Measurements from ENCODE around the gene GRB10.

DNA sequence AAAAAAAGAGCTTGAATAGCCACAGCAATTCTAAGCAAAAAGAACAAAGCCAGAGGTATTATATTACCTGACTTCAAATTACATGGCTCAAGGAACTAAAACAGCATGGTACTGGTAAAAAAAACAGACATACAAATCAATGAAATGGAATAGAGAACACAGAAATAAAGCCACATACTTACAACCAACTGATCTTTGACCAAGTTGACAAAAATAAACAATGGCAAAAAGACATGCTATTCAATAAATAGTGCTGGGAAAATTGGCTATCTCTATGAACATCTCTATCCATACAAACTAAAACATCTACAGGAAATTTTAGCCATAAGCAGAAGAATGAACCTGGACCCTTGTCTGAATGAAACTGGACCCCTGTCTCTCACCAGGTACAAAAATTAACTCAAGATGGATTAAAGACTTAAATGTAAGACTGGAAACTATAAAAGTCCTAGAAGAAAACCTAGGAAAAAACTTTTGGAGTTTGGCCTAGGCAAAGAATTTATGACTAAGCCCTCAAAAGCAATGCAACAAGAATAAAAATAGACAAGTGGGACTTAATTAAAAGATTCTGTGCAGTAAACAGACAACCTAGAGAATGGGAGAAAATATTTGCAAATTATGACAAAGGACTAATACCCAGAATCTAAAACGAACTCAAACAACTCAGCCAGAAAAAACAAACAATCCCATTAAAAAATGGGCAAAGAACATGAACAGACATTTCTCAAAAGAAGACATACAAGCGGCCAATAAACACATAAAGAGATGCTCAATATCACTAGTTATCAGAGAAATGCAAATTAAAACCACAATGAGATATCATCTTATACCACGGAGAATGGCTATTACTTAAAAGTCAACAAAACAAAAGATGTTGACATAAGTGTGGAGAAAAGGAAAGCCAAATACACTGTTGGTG is 144.7 kb downstream of the GRB10 start:
- TF ChIP-seq, protein P1, sequence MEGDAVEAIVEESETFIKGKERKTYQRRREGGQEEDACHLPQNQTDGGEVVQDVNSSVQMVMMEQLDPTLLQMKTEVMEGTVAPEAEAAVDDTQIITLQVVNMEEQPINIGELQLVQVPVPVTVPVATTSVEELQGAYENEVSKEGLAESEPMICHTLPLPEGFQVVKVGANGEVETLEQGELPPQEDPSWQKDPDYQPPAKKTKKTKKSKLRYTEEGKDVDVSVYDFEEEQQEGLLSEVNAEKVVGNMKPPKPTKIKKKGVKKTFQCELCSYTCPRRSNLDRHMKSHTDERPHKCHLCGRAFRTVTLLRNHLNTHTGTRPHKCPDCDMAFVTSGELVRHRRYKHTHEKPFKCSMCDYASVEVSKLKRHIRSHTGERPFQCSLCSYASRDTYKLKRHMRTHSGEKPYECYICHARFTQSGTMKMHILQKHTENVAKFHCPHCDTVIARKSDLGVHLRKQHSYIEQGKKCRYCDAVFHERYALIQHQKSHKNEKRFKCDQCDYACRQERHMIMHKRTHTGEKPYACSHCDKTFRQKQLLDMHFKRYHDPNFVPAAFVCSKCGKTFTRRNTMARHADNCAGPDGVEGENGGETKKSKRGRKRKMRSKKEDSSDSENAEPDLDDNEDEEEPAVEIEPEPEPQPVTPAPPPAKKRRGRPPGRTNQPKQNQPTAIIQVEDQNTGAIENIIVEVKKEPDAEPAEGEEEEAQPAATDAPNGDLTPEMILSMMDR (IDR thresholded peaks at IDR 0.05; ENCODE audit: extremely low read depth in 1 of 2, insufficient read depth in 1 of 2, low read depth in 1 of 2, low read length in 2 of 2), result no peak
- no peak for TF ChIP-seq MYC (IDR thresholded peaks at IDR 0.05; ENCODE audit: low read depth, low read length)
- no peak for TF ChIP-seq EZH2 (IDR thresholded peaks at IDR 0.05; ENCODE audit: borderline replicate concordance, low read depth, low read length, severe bottlenecking)
- TF ChIP-seq POLR2A (IDR thresholded peaks at IDR 0.05; ENCODE audit: low read depth, low read length), result no peak
- TF ChIP-seq GATA2 (IDR thresholded peaks at IDR 0.05; ENCODE audit: insufficient read depth, insufficient read length, low read depth, low read length), result no peak
- no peak for TF ChIP-seq JUN (IDR thresholded peaks at IDR 0.05; ENCODE audit: borderline replicate concordance, insufficient read depth, insufficient read length, low read depth)
- TF ChIP-seq, protein P2, sequence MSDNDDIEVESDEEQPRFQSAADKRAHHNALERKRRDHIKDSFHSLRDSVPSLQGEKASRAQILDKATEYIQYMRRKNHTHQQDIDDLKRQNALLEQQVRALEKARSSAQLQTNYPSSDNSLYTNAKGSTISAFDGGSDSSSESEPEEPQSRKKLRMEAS (IDR thresholded peaks at IDR 0.05; ENCODE audit: insufficient read depth, insufficient read length), result no peak
- no peak for TF ChIP-seq POLR2AphosphoS5 (IDR thresholded peaks at IDR 0.05; ENCODE audit: insufficient read depth, low read depth, low read length)

All from endothelial cell of umbilical vein (primary cell).